Trophoblast cell (in vitro differentiated cells and primary cell): ENCODE results near the gene ADI1.

Source experiments
- DNase-seq, 2 donors: peaks; one replicate each; pipeline ENCODE4 v3.0.0-alpha.2; 2016
- H2AFZ ChIP-seq: 2 replicates; pipeline ENCODE4 v1.6.1; 2013; ENCODE audit warnings: low read length, moderate library complexity, mild to moderate bottlenecking; ENCODE audit not compliant: insufficient read depth, poor library complexity
- H2AK5ac ChIP-seq: 2 replicates; pipeline ENCODE4 v1.6.1; 2013; ENCODE audit warnings: mild to moderate bottlenecking, low read length
- H2BK120ac ChIP-seq: 2 replicates; pipeline ENCODE4 v1.6.1; 2013; ENCODE audit warnings: low read length, mild to moderate bottlenecking, moderate library complexity; ENCODE audit not compliant: insufficient read depth, poor library complexity
- H2BK12ac ChIP-seq: 2 replicates; pipeline ENCODE4 v1.6.1; 2013; ENCODE audit warnings: mild to moderate bottlenecking, low read length, moderate library complexity
- H2BK5ac ChIP-seq: 2 replicates; pipeline ENCODE4 v1.6.1; 2013; ENCODE audit warnings: low read length, low read depth, moderate library complexity, mild to moderate bottlenecking; ENCODE audit not compliant: poor library complexity
- H3K14ac ChIP-seq: 2 replicates; pipeline ENCODE4 v1.6.1; 2013; ENCODE audit warnings: mild to moderate bottlenecking, low read length
- H3K18ac ChIP-seq: 2 replicates; pipeline ENCODE4 v1.6.1; 2013; ENCODE audit warnings: mild to moderate bottlenecking, low read length
- H3K23ac ChIP-seq: 2 replicates; pipeline ENCODE4 v1.6.1; 2013; ENCODE audit warnings: low read length
- H3K27ac ChIP-seq: 2 replicates; pipeline ENCODE4 v1.5.1; 2013; ENCODE audit warnings: low read depth, mild to moderate bottlenecking, inconsistent platforms, low read length, moderate library complexity
- H3K27me3 ChIP-seq: 2 replicates; pipeline ENCODE4 v1.6.1; 2013; ENCODE audit warnings: inconsistent platforms, mild to moderate bottlenecking, low read length, moderate library complexity; ENCODE audit not compliant: insufficient read depth
- H3K36me3 ChIP-seq, 2 experiments: 1 replicate in 1 of 2; 2 replicates in 1 of 2; pipeline ENCODE4 v1.6.1; 2013; ENCODE audit warnings: low read length in 2 of 2, mild to moderate bottlenecking in 2 of 2, moderate library complexity in 1 of 2; ENCODE audit not compliant: insufficient read depth in 2 of 2, control insufficient read depth in 1 of 2
- H3K4ac ChIP-seq: 2 replicates; pipeline ENCODE4 v1.6.1; 2013; ENCODE audit warnings: low read depth, mild to moderate bottlenecking, low read length, moderate library complexity
- H3K4me1 ChIP-seq, 2 experiments: 1 replicate in 1 of 2; 2 replicates in 1 of 2; pipeline ENCODE4 v1.6.1; 2013; ENCODE audit warnings: low read length in 2 of 2, mild to moderate bottlenecking in 2 of 2, moderate library complexity in 1 of 2; ENCODE audit not compliant: insufficient read depth in 2 of 2, control insufficient read depth in 1 of 2
- H3K4me2 ChIP-seq: 2 replicates; pipeline ENCODE4 v1.6.1; 2013; ENCODE audit warnings: inconsistent platforms, mild to moderate bottlenecking, low read length, moderate library complexity
- H3K4me3 ChIP-seq: 2 replicates; pipeline ENCODE4 v1.5.1; 2013; ENCODE audit warnings: mild to moderate bottlenecking, low read depth, low read length, inconsistent platforms
- H3K79me1 ChIP-seq: one replicate; pipeline ENCODE4 v1.6.1; 2013; ENCODE audit warnings: low read length
- H3K79me2 ChIP-seq: 2 replicates; pipeline ENCODE4 v1.6.1; 2013; ENCODE audit warnings: low read length, mild to moderate bottlenecking; ENCODE audit not compliant: control insufficient read depth, insufficient read depth, poor library complexity
- H3K9ac ChIP-seq: 2 replicates; pipeline ENCODE4 v1.6.1; 2013; ENCODE audit warnings: mild to moderate bottlenecking, low read length
- H3K9me3 ChIP-seq: 2 replicates; pipeline ENCODE4 v1.6.1; 2013; ENCODE audit warnings: low read depth, mild to moderate bottlenecking, control low read depth, inconsistent platforms, low read length; ENCODE audit not compliant: insufficient read depth
- H4K12ac ChIP-seq: 2 replicates; pipeline ENCODE4 v1.6.1; 2013; ENCODE audit warnings: low read depth, mild to moderate bottlenecking, low read length, moderate library complexity
- H4K8ac ChIP-seq: 2 replicates; pipeline ENCODE4 v1.6.1; 2013; ENCODE audit warnings: low read depth, mild to moderate bottlenecking, low read length, moderate library complexity
- H4K91ac ChIP-seq: one replicate; pipeline ENCODE4 v1.6.1; 2013; ENCODE audit warnings: low read depth, mild to moderate bottlenecking, low read length, moderate library complexity
- WGBS: extraction: QIAGEN DNeasy Blood & Tissue Kit; methylation state at CpG from one replicate; pipeline ENCODE4 v1.1.7; 2013; ENCODE audit warnings: missing lambda C conversion rate; ENCODE audit not compliant: insufficient read length, insufficient coverage; ENCODE audit errors: extremely low coverage; 5-methylcytosine and 5-hydroxymethylcytosine counted together

The ADI1 gene

DNA sequence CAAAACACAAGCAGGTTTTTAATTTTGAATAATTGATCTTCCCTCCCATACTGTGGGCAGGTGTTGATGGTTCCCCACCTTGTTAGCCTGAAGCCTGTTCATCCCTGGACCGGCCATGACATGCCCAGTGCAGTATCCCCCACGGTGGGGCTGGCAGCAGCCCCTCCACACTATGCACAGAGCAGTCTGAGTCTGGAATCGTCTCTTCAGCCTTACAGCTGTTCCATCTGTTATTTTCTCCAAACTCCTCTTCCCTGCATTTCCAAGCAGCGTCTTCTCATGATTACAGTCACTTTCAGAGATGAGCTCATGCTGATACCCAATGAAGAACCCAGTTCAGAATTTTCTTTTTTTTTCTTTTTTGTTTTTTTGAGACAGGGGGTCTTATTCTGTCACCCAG, 68.2 kb downstream of the ADI1 start:
- H3K79me2 ChIP-seq = no peaks in the 10 kb centered on the region
- no peak overlapping the region for H3K18ac ChIP-seq
- H3K4me2 ChIP-seq = no peak overlapping the region
- H2AK5ac ChIP-seq = no peak overlapping the region
- H3K14ac ChIP-seq = no peak overlapping the region
- no peak overlapping the region for H2AFZ ChIP-seq
- H2BK120ac ChIP-seq = no peak overlapping the region
- no peak overlapping the region for H3K27ac ChIP-seq
- H4K91ac ChIP-seq = no peak overlapping the region
- no peak overlapping the region for H3K9ac ChIP-seq
- no peak overlapping the region for H3K4ac ChIP-seq
- WGBS = no CpG with 5 or more reads among the region's 4 CpGs
- H4K12ac ChIP-seq = no peak overlapping the region
- no peak overlapping the region for H3K23ac ChIP-seq
- H3K27me3 ChIP-seq = no peaks in the 10 kb centered on the region
- no peak overlapping the region for H4K8ac ChIP-seq
- H3K4me1 ChIP-seq = peaks cover 0 to 3% of the 10 kb centered on the region in 2 experiments
- no peak overlapping the region for H2BK12ac ChIP-seq
- H2BK5ac ChIP-seq = no peak overlapping the region
- no peak overlapping the region for H3K4me3 ChIP-seq
- DNase-seq = no peak
- peaks cover 21 to 33% of the 10 kb centered on the region in 2 experiments for H3K36me3 ChIP-seq
- peaks cover 2% of the 10 kb centered on the region for H3K9me3 ChIP-seq
- H3K79me1 ChIP-seq = no peaks in the 10 kb centered on the region

GRCh38 chr2:3450385-3451010, 68.8 kb downstream of the ADI1 start:
- no peaks in the 10 kb centered on the region for H3K79me2 ChIP-seq
- H3K4me3 ChIP-seq = no peak overlapping the region
- H3K27me3 ChIP-seq = no peaks in the 10 kb centered on the region
- H3K36me3 ChIP-seq = peaks cover 22 to 36% of the 10 kb centered on the region in 2 experiments
- peaks cover 2% of the 10 kb centered on the region for H3K9me3 ChIP-seq
- no peak for DNase-seq
- H4K12ac ChIP-seq = no peak overlapping the region
- H2BK5ac ChIP-seq = no peak overlapping the region
- H4K91ac ChIP-seq = no peak overlapping the region
- WGBS = no CpG with 5 or more reads among the region's 16 CpGs
- H3K4me2 ChIP-seq = no peak overlapping the region
- H2BK120ac ChIP-seq = no peak overlapping the region
- no peak overlapping the region for H2BK12ac ChIP-seq
- H2AK5ac ChIP-seq = no peak overlapping the region
- no peaks in the 10 kb centered on the region for H3K79me1 ChIP-seq
- no peak overlapping the region for H3K9ac ChIP-seq
- no peak overlapping the region for H3K14ac ChIP-seq
- no peak overlapping the region for H3K18ac ChIP-seq
- H3K27ac ChIP-seq = no peak overlapping the region
- H3K4me1 ChIP-seq = peaks cover 0 to 3% of the 10 kb centered on the region in 2 experiments
- no peak overlapping the region for H3K4ac ChIP-seq
- H4K8ac ChIP-seq = no peak overlapping the region
- no peak overlapping the region for H2AFZ ChIP-seq
- H3K23ac ChIP-seq = no peak overlapping the region

DNA sequence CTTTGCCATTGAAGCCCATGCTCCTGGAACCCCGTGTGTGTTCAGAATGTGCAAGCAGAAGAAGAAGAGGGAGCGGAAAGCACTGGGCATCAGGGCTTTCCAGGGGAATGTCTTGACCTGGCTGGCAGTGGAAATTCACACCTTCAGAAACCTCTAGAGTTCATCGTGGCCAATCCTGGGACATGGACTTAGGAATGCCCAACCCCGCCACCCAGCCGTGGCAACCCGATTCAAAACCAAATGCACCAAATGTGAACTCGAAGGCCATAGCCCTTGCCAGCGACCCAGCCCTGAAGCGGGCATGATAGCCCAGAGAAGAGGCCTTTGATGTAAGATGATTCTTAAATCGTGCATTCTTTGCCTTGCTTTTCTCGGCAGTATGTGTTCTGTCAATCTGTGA, 69.4 kb downstream of the ADI1 start:
- H3K14ac ChIP-seq = no peak overlapping the region
- peaks cover 2% of the 10 kb centered on the region for H3K9me3 ChIP-seq
- H3K4ac ChIP-seq = no peak overlapping the region
- WGBS = no CpG with 5 or more reads among the region's 11 CpGs
- H3K27ac ChIP-seq = no peak overlapping the region
- no peak overlapping the region for H4K12ac ChIP-seq
- H4K91ac ChIP-seq = no peak overlapping the region
- no peak overlapping the region for H2AK5ac ChIP-seq
- no peak for DNase-seq
- H3K4me1 ChIP-seq = peaks cover 0 to 3% of the 10 kb centered on the region in 2 experiments
- H3K18ac ChIP-seq = no peak overlapping the region
- no peaks in the 10 kb centered on the region for H3K79me1 ChIP-seq
- H3K79me2 ChIP-seq = no peaks in the 10 kb centered on the region
- H2BK120ac ChIP-seq = no peak overlapping the region
- no peak overlapping the region for H3K4me3 ChIP-seq
- H4K8ac ChIP-seq = no peak overlapping the region
- no peak overlapping the region for H2BK5ac ChIP-seq
- H3K36me3 ChIP-seq = peaks cover 22 to 36% of the 10 kb centered on the region in 2 experiments
- H3K27me3 ChIP-seq = no peaks in the 10 kb centered on the region
- no peak overlapping the region for H2BK12ac ChIP-seq
- no peak overlapping the region for H3K4me2 ChIP-seq
- H2AFZ ChIP-seq = no peak overlapping the region
- no peak overlapping the region for H3K23ac ChIP-seq
- no peak overlapping the region for H3K9ac ChIP-seq

GRCh38 chr2:3449086-3449485, 70.2 kb downstream of the ADI1 start:
- H3K14ac ChIP-seq = no peak overlapping the region
- WGBS = no CpG with 5 or more reads among the region's 13 CpGs
- H2AK5ac ChIP-seq = no peak overlapping the region
- H3K4me3 ChIP-seq = no peak overlapping the region
- no peaks in the 10 kb centered on the region for H3K79me2 ChIP-seq
- no peak overlapping the region for H3K4me2 ChIP-seq
- H3K9me3 ChIP-seq = peaks cover 2% of the 10 kb centered on the region
- H4K8ac ChIP-seq = no peak overlapping the region
- no peak overlapping the region for H3K4ac ChIP-seq
- H2BK5ac ChIP-seq = no peak overlapping the region
- peaks cover 0 to 3% of the 10 kb centered on the region in 2 experiments for H3K4me1 ChIP-seq
- H3K27ac ChIP-seq = no peak overlapping the region
- no peak for DNase-seq
- no peak overlapping the region for H3K9ac ChIP-seq
- H4K91ac ChIP-seq = no peak overlapping the region
- H2BK120ac ChIP-seq = no peak overlapping the region
- no peak overlapping the region for H2AFZ ChIP-seq
- no peak overlapping the region for H2BK12ac ChIP-seq
- no peak overlapping the region for H3K18ac ChIP-seq
- no peak overlapping the region for H4K12ac ChIP-seq
- H3K79me1 ChIP-seq = no peaks in the 10 kb centered on the region
- peaks cover 22 to 39% of the 10 kb centered on the region in 2 experiments for H3K36me3 ChIP-seq
- H3K27me3 ChIP-seq = no peaks in the 10 kb centered on the region
- no peak overlapping the region for H3K23ac ChIP-seq
